Smooth muscle cell (in vitro differentiated cells): Measurements from ENCODE around the gene SH3RF1. TPM values are rescaled to one million over a fixed set of nuclear protein-coding genes. Genes with fewer than 3 reads are reported as not detected.

Experiments used
- DNase-seq: peaks from one replicate; lab custom pipeline; 2025; ENCODE audit not compliant: unreplicated experiment; lab: John Stamatoyannopoulos, UW
- H2AFZ ChIP-seq: fragments of 200-600 bp; sonication (generic); 2 replicates; pipeline ENCODE4 v1.6.0; 2016; ENCODE audit warnings: antibody characterized with exemption, low read depth, mild to moderate bottlenecking
- H3F3A ChIP-seq: fragments of 200-600 bp; sonication (generic); 2 replicates; pipeline ENCODE4 v1.6.0; 2017; ENCODE audit warnings: antibody characterized with exemption, low read depth
- H3K27ac ChIP-seq: fragments of 200-600 bp; sonication (generic); 2 replicates; pipeline ENCODE4 v1.5.1; 2016; ENCODE audit warnings: low read depth, mild to moderate bottlenecking
- H3K27me3 ChIP-seq: fragments of 200-600 bp; sonication (generic); 2 replicates; pipeline ENCODE4 v1.6.1; 2016; ENCODE audit warnings: low read depth, mild to moderate bottlenecking
- H3K36me3 ChIP-seq: fragments of 200-600 bp; sonication (generic); 2 replicates; pipeline ENCODE4 v1.5.1; 2016; ENCODE audit warnings: low read depth
- H3K4me1 ChIP-seq: fragments of 200-600 bp; sonication (generic); 2 replicates; pipeline ENCODE4 v1.5.1; 2016; ENCODE audit warnings: low read depth
- H3K4me2 ChIP-seq: fragments of 200-600 bp; sonication (generic); 2 replicates; pipeline ENCODE4 v1.6.0; 2016; ENCODE audit warnings: mild to moderate bottlenecking
- H3K4me3 ChIP-seq: fragments of 200-600 bp; sonication (generic); 2 replicates; pipeline ENCODE4 v1.5.1; 2016; ENCODE audit warnings: mild to moderate bottlenecking
- H3K79me2 ChIP-seq: fragments of 200-600 bp; sonication (generic); 2 replicates; pipeline ENCODE4 v1.6.0; 2016; ENCODE audit warnings: low read depth, mild to moderate bottlenecking
- H3K9ac ChIP-seq: fragments of 200-600 bp; sonication (generic); 2 replicates; pipeline ENCODE4 v1.6.0; 2016; ENCODE audit warnings: low read depth
- H3K9me3 ChIP-seq: fragments of 200-600 bp; sonication (generic); replicated peaks from 2 replicates; pipeline ENCODE4 v1.5.1; 2016; ENCODE audit warnings: low read depth
- H4K20me1 ChIP-seq: fragments of 200-600 bp; sonication (generic); 2 replicates; pipeline ENCODE4 v1.6.0; 2016; ENCODE audit warnings: low read depth
- WGBS: methylation state at CpG from one replicate; pipeline ENCODE4 v1.1.7; 2016; ENCODE audit warnings: low lambda C conversion rate; 5-methylcytosine and 5-hydroxymethylcytosine counted together
- polyA plus RNA-seq: library from polyadenylated mRNA; unstranded; fragments of >200 nt; fragmentation: Nextera tagmentation; extraction: Ambion mirVana; gene quantifications from 2 replicates; pipeline ENCODE4 v1.2.1, GENCODE V29; 2016
- total RNA-seq: library from RNA; depleted of rRNA; stranded (reverse); fragments of >200 nt; gene quantifications from 2 replicates; pipeline ENCODE4 v1.2.3, GENCODE V29; 2014
- TF ChIP-seq, protein P1 (sequence below): fragments of 200-600 bp; sonication (generic); IDR thresholded peaks from 2 replicates; pipeline ENCODE4 v1.5.1; 2017; ENCODE audit warnings: borderline replicate concordance, mild to moderate bottlenecking, antibody characterized with exemption; ENCODE audit not compliant: insufficient read depth, poor library complexity, severe bottlenecking

SH3RF1 gene
- total and polyA plus RNA-seq, 2 experiments from 2014 or later: 9.4 to 10.2 TPM

DNA sequence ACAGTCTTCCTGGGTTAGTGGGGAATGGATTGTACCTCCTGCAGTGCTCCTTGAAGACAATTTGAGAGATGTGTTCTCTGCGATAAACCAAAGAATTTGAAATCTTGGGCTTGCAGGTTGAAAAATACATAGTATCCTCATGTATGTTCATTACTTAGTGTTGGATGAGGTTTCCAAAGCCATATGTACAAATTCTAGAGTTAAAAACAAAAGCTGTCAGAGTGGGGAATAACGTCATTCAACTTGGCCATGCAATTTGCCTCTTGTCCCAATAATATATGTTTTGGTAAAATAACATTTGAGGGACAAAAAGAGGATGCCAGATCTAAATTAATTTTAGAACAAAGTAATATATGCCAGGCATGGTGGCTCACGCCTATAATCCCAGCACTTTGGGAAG, 209.4 kb downstream of the SH3RF1 start:
- DNase-seq: no peak
- Histone ChIP-seq H3K79me2 (no peaks in the 10 kb centered on the region), H2AFZ (no peak overlapping the region), H3K4me1 (no peaks in the 10 kb centered on the region), H3K9ac (no peak overlapping the region), H3K36me3 (no peaks in the 10 kb centered on the region), H3K4me2 (no peak overlapping the region), H3K9me3 (no peaks in the 10 kb centered on the region), H3K27ac (no peak overlapping the region), H3K4me3 (no peak overlapping the region), H3F3A (no peaks in the 10 kb centered on the region), H4K20me1 (no peaks in the 10 kb centered on the region), H3K27me3 (no peaks in the 10 kb centered on the region)
- TF ChIP-seq, protein P1, sequence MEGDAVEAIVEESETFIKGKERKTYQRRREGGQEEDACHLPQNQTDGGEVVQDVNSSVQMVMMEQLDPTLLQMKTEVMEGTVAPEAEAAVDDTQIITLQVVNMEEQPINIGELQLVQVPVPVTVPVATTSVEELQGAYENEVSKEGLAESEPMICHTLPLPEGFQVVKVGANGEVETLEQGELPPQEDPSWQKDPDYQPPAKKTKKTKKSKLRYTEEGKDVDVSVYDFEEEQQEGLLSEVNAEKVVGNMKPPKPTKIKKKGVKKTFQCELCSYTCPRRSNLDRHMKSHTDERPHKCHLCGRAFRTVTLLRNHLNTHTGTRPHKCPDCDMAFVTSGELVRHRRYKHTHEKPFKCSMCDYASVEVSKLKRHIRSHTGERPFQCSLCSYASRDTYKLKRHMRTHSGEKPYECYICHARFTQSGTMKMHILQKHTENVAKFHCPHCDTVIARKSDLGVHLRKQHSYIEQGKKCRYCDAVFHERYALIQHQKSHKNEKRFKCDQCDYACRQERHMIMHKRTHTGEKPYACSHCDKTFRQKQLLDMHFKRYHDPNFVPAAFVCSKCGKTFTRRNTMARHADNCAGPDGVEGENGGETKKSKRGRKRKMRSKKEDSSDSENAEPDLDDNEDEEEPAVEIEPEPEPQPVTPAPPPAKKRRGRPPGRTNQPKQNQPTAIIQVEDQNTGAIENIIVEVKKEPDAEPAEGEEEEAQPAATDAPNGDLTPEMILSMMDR: no peak
- WGBS: 97% methylated on average over 3 of the region's 3 CpGs

DNA sequence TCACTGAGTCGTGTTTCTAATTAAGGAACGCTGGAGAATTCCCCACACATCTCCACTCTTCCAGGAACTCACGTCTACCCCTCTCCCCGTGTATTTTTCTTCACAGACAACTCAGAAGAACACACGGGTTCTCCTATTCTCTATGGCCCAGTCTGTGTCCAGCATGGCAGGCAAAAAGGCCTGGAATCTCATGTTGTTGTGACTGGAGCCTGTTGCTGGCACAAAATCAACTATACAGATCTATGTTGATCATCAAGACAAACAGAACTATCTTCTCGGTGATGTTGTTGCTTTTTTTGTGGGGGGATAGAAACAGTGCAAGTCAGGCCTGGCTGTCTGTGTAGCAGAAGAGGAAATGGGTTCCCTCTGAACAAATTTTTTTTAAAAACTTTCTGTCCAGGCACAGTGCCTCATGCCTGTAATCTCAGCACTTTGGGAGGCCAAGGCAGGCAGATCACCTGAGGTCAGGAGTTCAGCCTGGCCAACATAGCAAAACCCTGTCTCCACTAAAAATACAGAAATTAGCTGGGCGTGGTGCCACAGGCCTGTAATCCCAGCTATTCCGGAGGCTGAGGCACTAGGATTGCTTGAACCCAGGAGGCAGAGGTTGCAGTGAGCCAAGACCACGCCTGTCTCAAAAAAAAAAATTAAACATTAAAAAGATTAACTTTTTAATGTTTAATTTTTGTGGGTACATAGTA, 210.2 kb downstream of the SH3RF1 start:
- WGBS: 84% methylated on average over 9 of the region's 9 CpGs
- Histone ChIP-seq H2AFZ (no peak overlapping the region), H3K9me3 (no peaks in the 10 kb centered on the region), H3K36me3 (no peaks in the 10 kb centered on the region), H3K27me3 (no peaks in the 10 kb centered on the region), H3K4me1 (no peaks in the 10 kb centered on the region), H3K79me2 (no peaks in the 10 kb centered on the region), H3K27ac (no peak overlapping the region), H3K9ac (no peak overlapping the region), H3F3A (no peaks in the 10 kb centered on the region), H3K4me3 (no peak overlapping the region), H3K4me2 (no peak overlapping the region), H4K20me1 (no peaks in the 10 kb centered on the region)
- TF ChIP-seq, protein P1: no peak
- DNase-seq: no peak

DNA sequence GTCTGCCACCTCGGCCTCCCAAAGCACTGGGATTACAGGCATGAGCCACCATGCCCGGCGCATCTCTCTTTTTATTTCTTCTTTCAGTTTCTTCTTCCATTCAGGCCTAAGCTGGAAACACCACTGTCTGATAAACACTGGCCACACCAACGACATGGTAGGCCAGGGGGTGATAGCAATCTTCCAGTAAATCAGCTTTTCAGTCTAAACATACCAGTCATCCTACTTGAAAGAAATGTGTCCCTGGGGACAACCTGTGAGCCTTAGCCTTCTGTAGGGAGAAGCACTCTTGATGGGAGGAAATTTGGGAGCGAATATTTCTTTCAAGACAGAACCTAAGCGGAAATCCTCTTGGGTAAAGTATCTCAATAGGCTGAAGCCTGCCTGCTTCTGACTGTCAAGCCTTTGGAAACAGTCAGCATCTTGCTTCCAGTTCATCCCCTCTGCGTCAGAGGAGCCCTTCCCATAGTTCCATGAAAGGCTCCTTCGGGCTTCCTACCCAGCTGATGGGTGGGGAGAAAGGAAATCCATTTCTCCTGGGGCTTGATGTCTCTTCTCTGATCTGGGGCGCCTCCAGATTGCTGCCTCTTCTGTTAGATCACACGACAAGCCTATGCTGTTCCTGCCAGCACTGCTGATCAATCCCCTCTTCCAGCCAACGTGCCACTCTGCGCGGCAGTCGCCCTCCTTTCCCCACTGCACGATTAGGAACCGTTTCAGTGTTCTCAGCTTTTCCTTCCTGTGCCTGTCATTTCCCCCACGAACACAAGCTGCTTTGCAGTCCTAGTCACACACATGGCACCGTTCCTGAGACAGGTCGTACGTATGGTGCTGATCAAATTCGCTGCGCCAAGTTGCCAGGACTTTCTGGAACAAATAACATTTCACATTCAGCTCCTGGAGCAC, 211.2 kb downstream of the SH3RF1 start:
- Histone ChIP-seq H3K36me3 (no peaks in the 10 kb centered on the region), H3K9me3 (no peaks in the 10 kb centered on the region), H2AFZ (no peak overlapping the region), H3K4me3 (no peak overlapping the region), H3K9ac (no peak overlapping the region), H3F3A (no peaks in the 10 kb centered on the region), H3K27me3 (no peaks in the 10 kb centered on the region), H3K4me1 (no peaks in the 10 kb centered on the region), H3K27ac (no peak overlapping the region), H3K79me2 (no peaks in the 10 kb centered on the region), H3K4me2 (no peak overlapping the region), H4K20me1 (no peaks in the 10 kb centered on the region)
- TF ChIP-seq, protein P1: no peak
- WGBS: 86% methylated on average over 22 of the region's 22 CpGs
- no peak for DNase-seq
